B cell (primary cell): ENCODE results near the gene COL8A2.

Experiments
- CTCF ChIP-seq: fragments of 200-600 bp; IDR thresholded peaks from one replicate; pipeline ENCODE4 v1.8.0; 2022; ENCODE audit warnings: antibody characterized with exemption, mild to moderate bottlenecking
- EZH2 ChIP-seq: IDR thresholded peaks from 2 replicates; pipeline ENCODE4 v1.6.1; 2012; ENCODE audit warnings: borderline replicate concordance, low read depth, mild to moderate bottlenecking, moderate library complexity, low read length; ENCODE audit not compliant: insufficient read depth, poor library complexity, severe bottlenecking

- TF ChIP-seq CTCF (no peak), EZH2 (no peak)
Observed at GRCh38 chr1:36098650-36099365, 26.2 kb downstream of the COL8A2 start.
